Ishikawa (cell line): Measurements from ENCODE around the gene NTMT1.

ENCODE experiments used
- CEBPB ChIP-seq: IDR thresholded peaks from 2 replicates; pipeline ENCODE4 v1.6.1; 2012
- CREB1 ChIP-seq: IDR thresholded peaks from 2 replicates; pipeline ENCODE4 v1.6.1; 2012; ENCODE audit warnings: low read depth
- EGR1 ChIP-seq: IDR thresholded peaks from 2 replicates; pipeline ENCODE4 v1.6.1; 2012
- EP300 ChIP-seq: IDR thresholded peaks from 2 replicates; pipeline ENCODE4 v1.6.1; 2012; ENCODE audit warnings: borderline replicate concordance
- FOXM1 ChIP-seq: IDR thresholded peaks from 2 replicates; pipeline ENCODE4 v1.6.1; 2012; ENCODE audit warnings: low read depth, borderline replicate concordance
- NFIC ChIP-seq: IDR thresholded peaks from 2 replicates; pipeline ENCODE4 v1.6.1; 2012
- RAD21 ChIP-seq: IDR thresholded peaks from 2 replicates; pipeline ENCODE4 v1.6.1; 2012; ENCODE audit warnings: low read depth
- TAF1 ChIP-seq: IDR thresholded peaks from 2 replicates; pipeline ENCODE4 v1.6.1; 2012; ENCODE audit warnings: low read depth, mild to moderate bottlenecking
- TCF12 ChIP-seq: IDR thresholded peaks from 2 replicates; pipeline ENCODE4 v1.6.1; 2012; ENCODE audit warnings: low read depth
- TEAD4 ChIP-seq: IDR thresholded peaks from 2 replicates; pipeline ENCODE4 v1.6.1; 2012
- YY1 ChIP-seq: IDR thresholded peaks from 2 replicates; pipeline ENCODE4 v1.6.1; 2012; ENCODE audit warnings: low read depth
- ZBTB7A ChIP-seq: IDR thresholded peaks from 2 replicates; pipeline ENCODE4 v1.6.1; 2012; ENCODE audit warnings: low read depth
- TF ChIP-seq, protein P1 (sequence below): IDR thresholded peaks from 2 replicates; pipeline ENCODE4 v1.6.1; 2012; ENCODE audit warnings: low read depth, mild to moderate bottlenecking
- TF ChIP-seq, protein P2 (sequence below): IDR thresholded peaks from 2 replicates; pipeline ENCODE4 v1.6.1; 2012
- TF ChIP-seq, protein P3 (sequence below): IDR thresholded peaks from 2 replicates; pipeline ENCODE4 v1.6.1; 2012

Gene NTMT1, protein sequence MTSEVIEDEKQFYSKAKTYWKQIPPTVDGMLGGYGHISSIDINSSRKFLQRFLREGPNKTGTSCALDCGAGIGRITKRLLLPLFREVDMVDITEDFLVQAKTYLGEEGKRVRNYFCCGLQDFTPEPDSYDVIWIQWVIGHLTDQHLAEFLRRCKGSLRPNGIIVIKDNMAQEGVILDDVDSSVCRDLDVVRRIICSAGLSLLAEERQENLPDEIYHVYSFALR

DNA sequence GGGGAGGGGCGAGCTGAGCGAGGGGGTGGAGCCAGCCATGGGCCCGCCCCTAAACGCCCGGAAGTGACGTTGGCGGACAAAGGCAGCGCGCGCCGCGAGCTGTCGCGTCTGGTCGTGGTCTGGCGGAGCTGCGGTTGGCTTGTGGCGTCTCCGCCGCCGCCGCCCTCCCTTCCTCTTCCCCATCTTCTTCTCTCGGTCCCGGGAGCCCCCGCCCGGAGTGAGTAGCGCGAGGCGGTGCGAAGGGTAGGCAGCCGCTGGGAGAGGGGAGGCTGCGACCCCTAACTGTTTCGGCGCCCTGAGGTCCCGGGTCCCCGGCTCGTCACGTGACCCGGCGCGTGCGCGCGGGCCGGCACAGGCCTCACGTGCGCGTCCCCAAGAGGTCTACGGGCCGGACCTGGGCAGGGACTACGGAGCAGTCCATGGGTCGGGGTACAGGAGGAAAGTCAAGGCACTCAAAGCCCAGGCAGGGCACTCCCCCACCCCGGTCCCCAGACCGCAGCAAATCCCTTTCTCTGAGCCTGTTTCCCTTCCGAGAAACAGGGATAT is at the start of gene NTMT1:
Gene NTMT1, plus strand, starts transcription at position 85 of the 546 bp plus-strand sequence. CDS start 6,541 bp downstream, outside the sequence.
- TF ChIP-seq FOXM1 (no peak), NFIC (no peak), EGR1 (peak; percentile 20; the same call in 1 of the 2 replicates), TCF12 (peak; percentile 60), YY1 (0 out of 2 replicates have a peak, but pooled peaks have one; percentile 46), CEBPB (peak; percentile 3; the same call in 1 of the 2 replicates), TAF1 (peak; percentile 92), RAD21 (no peak), TEAD4 (0 out of 2 replicates have a peak, but pooled peaks have one; percentile 13), ZBTB7A (peak; percentile 74; the same call in 1 of the 2 replicates), CREB1 (peak; percentile 79), EP300 (0 out of 2 replicates have a peak, but pooled peaks have one; percentile 27)
- TF ChIP-seq, protein P1, sequence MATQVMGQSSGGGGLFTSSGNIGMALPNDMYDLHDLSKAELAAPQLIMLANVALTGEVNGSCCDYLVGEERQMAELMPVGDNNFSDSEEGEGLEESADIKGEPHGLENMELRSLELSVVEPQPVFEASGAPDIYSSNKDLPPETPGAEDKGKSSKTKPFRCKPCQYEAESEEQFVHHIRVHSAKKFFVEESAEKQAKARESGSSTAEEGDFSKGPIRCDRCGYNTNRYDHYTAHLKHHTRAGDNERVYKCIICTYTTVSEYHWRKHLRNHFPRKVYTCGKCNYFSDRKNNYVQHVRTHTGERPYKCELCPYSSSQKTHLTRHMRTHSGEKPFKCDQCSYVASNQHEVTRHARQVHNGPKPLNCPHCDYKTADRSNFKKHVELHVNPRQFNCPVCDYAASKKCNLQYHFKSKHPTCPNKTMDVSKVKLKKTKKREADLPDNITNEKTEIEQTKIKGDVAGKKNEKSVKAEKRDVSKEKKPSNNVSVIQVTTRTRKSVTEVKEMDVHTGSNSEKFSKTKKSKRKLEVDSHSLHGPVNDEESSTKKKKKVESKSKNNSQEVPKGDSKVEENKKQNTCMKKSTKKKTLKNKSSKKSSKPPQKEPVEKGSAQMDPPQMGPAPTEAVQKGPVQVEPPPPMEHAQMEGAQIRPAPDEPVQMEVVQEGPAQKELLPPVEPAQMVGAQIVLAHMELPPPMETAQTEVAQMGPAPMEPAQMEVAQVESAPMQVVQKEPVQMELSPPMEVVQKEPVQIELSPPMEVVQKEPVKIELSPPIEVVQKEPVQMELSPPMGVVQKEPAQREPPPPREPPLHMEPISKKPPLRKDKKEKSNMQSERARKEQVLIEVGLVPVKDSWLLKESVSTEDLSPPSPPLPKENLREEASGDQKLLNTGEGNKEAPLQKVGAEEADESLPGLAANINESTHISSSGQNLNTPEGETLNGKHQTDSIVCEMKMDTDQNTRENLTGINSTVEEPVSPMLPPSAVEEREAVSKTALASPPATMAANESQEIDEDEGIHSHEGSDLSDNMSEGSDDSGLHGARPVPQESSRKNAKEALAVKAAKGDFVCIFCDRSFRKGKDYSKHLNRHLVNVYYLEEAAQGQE = no peak
- TF ChIP-seq, protein P2, sequence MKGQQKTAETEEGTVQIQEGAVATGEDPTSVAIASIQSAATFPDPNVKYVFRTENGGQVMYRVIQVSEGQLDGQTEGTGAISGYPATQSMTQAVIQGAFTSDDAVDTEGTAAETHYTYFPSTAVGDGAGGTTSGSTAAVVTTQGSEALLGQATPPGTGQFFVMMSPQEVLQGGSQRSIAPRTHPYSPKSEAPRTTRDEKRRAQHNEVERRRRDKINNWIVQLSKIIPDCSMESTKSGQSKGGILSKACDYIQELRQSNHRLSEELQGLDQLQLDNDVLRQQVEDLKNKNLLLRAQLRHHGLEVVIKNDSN = peak; percentile 98
- TF ChIP-seq, protein P3, sequence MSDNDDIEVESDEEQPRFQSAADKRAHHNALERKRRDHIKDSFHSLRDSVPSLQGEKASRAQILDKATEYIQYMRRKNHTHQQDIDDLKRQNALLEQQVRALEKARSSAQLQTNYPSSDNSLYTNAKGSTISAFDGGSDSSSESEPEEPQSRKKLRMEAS = peak; percentile 98

DNA sequence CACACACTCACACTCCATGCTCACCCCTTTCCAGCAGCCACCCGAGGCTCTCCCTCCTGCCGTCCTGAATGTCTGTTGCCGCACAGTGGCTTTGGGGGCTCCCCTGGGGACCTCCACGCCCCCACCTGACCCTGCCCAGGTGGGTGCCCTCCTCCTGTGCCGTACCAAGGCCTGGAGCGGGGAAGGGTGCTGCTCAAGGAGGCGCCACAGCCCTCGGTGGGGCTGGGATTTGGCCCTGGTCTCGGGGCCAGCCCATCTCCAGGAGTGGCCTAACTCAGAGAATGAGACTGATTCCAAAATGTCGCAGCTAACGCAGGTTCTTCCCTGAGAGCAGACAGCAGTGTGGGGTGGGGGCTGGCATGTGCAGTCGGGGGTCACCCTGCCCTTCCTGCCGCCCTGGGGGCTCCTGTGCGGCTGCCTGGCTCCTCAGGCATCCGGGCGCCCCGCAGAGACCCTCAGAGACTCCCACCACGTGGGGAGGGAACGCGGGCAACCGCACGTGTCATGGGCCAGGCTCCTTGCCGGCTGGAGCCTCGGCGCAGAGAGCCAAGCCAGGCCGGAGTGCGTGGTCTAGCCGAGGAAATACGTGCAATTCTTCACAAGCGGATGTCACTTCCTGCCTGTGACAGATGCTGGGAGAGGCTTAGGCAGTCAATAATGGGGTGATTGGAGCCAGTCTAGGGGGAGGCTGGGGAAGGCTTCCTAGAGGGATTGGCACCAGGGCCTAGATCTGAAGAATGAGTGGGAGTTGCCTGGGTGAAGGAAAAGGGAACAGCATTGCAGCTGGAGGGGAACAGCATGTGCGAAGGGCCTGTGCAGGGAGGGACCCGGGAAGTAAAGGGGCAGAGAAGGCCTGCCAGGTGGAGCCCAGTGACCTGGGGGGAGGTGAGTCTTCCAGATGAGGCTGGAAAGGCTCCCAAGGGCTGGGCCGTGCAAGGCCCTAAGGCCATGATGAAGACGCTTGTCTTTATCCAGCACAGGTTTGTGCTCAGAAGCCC is 49.1 kb upstream of the NTMT1 start:
- TF ChIP-seq YY1 = no peak
- TF ChIP-seq TCF12 = no peak

DNA sequence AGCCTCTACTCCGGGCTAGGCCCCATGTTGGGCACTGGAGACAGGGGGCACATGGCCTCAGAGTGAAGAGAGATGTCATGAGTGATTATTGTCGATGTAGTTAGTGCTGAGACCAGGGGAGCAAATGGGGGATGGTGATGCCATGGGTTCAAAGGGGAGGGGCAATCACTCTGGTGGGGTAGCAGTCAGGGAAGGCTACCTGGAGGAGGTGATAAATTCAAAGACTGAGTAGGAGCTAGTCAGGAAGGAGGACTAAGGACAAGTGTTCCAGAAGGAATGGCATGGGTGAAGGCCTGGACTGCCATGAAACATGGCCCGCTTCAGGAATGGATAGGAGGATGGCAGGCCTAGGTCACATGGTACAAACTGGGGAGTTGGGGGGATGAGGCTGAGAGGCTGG is 46.7 kb upstream of the NTMT1 start:
- TF ChIP-seq EGR1 (no peak), TCF12 (no peak), CREB1 (no peak), NFIC (no peak), EP300 (no peak)
- TF ChIP-seq, protein P1 = no peak

DNA sequence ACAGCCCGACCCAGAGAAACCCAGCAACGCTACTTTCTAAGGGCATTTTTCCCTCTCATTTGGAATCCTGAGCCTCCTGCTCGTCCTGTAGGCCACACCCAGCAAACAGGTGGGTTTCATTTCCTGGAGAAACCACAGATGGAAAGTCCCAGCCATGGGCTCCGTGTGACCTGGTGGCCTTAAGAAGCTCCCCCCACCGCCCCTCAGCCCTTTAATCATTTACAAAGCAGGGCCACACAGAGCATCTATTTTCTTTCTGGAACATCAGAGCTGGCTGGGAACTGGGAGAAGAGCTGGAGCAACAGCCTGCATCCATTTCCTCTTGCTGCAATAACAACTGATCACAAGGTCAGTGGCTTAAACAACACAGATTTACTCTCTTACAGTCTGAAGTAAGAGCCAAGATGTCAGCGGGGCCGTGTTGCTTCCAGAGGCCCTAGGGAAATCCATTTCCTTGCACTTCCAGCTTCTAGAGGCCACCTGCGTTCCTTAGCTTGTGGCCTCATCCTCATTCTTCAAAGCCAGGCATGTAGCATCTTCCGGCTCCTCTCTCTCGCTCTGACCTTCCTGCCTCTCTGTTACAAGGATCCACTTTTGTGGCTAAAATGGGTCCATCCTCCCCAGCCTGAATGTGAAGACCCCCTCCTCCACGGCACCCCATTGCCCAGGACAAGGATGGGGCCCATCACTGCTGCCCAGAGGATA is 45.6 kb upstream of the NTMT1 start:
- TF ChIP-seq EGR1 (no peak), NFIC (no peak), TAF1 (no peak)

DNA sequence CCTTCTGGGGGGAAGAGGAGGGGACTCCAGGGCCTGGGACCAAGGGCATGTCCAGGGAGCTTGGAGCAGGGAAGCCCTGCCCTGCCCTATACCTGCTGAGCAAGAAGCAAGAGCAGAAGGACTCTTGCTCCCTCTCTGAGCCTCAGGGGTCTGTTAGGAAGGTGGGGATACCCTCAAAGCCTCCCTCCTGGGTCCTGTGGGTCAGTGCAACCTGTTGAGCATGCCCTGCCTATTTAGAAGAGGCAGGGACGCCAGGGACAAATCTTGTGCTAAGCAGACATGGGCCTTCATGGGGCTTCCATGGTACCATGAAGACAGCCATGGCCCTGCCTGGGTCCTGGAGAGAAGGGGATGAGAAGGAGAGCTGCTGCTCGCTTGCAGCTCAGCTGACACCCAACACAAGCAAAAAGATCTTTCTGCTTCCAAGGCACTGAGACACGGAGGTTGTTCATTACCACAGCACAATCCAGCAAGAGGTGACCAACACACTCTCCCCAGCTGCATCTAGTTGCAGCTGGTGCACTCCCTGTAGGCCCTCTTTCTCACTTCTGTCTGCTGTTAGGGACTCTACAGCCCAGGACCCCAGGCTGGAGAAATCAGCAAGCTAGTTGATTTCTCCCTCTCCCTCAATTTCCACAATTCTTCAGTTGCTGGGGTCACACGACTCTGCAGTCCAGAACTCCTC is 44.3 kb upstream of the NTMT1 start:
- TF ChIP-seq, protein P3 = no peak
- no peak for TF ChIP-seq YY1
- TF ChIP-seq TEAD4 = no peak
- no peak for TF ChIP-seq RAD21
- no peak for TF ChIP-seq EP300
- no peak for TF ChIP-seq ZBTB7A
- no peak for TF ChIP-seq EGR1
- TF ChIP-seq CREB1 = no peak
- TF ChIP-seq, protein P2 = no peak
- TF ChIP-seq NFIC = no peak
- TF ChIP-seq TCF12 = no peak
- TF ChIP-seq CEBPB = no peak
- TF ChIP-seq, protein P1 = no peak
- TF ChIP-seq FOXM1 = no peak
- no peak for TF ChIP-seq TAF1
